GM21381 (cell line): ENCODE data around the gene PIGR.

Experiments
- ATAC-seq: cut with Tn5 transposase; IDR thresholded peaks from one replicate; pipeline ENCODE4 v1.9.1; 2021; ENCODE audit warnings: mild to moderate bottlenecking, moderate library complexity; ENCODE audit not compliant: unreplicated experiment

PIGR gene

DNA sequence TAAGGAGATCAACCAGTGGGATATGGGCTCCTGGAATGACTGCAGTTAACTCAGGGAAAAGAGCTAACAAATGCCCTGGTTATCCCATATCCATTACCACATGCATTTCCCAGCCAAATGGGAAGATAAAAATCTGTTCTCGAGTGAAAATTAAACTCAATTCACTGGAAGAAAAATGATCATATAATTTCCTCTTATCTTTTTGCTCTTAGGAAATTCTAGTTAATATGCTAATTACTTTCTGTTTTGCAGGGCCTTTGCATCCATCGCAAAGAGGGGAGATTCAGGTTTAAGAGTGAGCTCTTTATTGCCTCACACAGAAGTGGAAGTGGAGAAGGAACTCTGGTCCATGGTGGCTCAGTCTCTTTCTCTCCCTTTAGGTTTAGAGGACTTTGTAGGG is 52.9 kb downstream of the PIGR start:
- ATAC-seq = no peak

DNA sequence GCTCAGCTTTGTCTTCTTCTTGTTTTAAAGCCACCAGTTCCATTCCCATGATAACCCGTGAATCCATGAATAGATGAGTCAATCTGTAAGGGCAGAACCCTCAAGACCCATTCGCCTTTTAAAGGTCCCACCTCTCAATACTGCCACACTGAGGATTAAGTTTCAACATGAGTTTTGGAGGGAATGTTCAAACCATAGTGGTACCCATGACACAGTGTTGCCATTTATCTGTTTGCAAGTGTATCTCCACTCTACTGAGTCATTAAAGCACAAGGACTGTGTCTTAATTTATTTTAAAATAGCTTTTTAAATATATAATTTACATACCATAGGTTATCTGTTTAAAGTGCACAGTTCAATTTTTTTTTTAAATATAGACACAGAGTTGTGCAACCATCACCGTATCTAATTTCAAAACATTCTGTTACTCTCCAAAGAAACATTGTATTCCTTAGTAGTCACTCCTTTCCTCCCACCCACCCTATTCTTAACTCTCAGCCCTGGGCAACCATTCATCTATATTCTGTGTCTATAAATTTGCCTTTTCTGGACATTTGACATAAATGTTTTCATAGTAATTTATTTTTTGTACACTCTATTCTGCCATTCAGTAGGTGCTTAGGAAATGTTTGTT is 53.8 kb downstream of the PIGR start:
- ATAC-seq = no peak

DNA sequence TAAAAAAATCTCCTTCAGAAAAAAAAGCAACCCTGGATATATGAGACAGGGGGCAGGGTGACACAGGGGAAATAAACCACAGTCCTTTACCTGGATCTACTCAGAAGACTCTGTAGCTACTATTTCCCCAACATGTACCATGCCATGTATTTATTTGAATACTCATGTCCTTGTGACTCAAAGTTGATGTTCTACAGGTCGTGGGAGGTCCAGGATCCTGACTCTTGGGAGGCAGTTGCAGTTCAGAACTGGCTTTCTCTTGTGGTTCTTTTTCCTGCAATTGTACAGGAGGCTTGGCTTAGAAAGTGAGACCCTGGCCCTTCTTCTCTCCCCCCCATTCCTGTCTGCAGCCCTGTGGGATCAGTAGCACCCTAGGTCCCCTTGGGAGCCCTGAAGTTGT is 54.9 kb downstream of the PIGR start:
- ATAC-seq = no peak

DNA sequence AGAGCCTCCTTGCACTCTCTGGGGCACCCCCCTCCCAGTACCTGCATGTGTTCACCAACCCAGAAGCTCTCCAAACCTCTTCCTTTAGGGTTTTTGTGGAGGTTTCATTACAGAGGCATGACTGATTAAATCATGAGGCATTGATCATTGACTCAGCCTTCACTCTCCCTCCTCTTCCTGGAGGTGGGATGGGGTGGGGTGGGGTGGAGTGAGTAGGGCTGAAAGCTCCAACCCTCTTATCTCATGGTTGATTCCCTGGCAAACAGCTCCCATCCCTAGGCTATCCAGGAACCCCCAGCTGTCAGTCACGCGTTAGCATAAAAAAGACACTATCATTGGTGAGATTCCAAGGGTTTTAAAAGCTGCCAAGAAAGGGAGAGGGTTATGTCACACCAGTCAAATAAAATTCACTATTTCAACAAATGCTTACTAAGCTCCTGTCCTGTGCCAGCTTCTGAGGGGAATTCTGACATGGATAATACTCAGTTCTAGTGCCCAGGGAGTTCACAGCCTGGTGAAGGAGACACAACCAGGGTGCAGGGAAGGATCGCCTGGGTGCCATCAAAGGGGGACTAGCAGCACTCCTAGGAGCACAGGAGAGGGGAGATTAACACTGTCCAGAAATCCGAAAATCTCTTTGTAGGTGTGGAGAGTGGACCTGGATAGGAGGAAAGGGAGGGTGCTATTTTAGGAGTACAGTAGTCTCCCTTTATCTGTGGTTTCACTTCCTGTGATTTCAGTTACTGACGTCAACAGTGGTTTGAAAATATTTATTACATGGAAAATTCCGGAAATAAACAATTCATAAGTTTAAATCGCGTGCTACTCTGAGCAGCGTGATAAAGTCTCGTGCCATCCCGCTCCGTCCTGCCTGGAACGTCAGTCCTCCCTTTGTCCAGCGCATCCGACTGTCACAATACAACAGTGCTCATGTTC is 55.9 kb downstream of the PIGR start:
- no peak for ATAC-seq

DNA sequence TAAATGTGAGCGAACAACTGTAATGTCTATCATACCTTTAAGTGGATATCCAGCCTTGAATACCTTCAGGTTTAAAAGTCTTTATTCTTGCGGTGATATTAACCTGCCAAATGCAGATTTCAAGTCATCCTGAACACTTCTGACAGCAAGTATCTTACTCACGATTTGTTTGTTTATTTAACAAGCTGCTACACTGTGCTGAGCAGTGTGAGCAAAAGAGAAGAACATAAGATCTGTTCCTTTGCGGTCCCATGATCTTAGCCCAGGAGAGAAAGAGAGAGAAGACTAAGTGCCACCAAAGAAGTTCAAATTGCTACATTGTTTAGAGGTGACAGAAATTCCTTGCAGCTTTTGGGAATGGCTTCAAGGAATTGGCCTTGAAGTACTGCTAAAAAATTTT is 58.6 kb downstream of the PIGR start:
- no peak for ATAC-seq

DNA sequence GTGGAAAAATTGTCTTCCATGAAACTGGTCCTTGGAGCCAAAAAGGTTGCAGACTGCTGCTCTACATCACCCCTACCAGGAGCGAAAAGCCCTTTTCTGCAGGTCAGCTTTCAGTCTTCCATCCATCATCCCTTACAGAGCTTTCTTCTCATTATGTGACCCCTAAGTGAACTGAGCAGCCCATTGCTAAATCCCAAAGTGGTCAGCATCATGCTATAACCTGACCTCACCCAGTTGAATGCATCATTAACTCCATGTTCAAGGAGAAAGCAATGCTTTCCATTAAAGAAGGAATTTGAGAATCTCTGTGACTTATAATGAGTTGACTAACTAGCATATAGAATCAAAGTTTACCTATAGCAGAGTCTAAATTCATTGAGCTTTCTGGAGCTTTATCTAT is 59.4 kb downstream of the PIGR start:
- ATAC-seq = no peak

DNA sequence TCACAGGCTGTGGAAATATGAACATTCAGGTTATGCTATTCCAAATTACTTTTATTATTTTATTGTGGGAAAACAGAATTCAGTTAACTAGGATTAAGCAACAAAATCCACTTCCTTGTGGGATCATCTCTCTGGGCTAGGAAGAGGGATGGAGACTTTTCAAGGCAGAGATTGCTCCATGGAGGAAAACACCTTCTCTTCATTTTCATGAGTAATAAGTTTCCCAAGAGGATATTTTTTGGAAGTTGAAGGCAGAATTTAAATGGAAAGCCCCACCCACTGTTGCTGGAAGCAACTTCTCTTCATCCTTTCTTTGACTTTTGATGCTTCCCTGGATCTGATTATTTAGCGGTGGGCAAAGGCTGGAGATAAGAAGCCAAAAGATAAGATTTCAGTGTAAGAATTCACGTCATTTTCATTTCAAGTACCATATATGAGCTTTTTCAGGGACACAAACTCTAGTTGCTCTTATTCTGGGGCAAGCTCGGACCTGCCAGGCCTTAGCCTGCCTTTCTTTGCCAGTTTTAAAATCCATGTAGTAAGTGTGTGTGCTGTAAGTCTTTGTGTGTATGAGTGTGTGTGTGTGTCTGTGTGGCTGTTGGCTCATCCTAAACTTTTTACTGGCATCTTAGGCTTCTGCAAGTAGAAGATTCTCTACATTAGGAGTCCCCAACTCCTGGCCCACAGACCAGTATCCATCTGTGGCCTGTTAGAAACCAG is 60.8 kb downstream of the PIGR start:
- ATAC-seq = no peak

DNA sequence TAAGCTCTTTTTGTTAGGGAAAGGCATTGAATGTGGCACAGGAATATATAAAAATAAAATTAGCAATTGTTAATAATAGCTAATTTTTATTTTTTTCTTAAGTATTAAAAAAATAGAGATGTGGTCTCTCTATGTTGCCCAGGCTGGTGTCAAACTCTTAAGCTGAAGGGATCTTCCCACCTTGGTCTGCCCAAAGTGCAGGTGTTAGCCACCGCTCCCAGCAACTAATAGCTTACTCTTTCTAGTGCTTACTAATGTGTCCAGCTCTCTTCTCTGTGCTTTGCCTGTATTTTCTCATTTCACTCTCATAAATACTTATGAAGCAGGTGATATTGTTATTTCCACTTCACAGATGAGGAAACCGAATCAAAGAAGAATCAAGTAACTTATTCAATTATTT is 62.4 kb downstream of the PIGR start:
- ATAC-seq = no peak

DNA sequence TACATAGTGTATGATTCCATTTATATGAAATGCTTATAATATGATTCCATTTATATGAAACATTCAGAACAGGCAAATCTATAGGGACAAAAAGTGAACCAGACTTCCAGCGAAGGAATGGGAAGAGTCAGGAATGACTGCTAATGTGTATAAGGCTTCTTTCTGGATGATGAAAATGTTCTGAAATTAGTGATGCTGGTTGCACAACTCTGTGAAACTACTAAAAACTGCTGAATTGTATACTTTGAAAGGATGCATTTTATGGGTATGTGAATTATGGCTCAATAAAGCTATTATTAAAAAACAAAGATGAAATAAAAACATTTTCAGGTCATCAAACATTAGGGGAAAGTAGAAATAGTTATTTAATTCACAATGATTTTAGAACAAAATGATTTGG is 63.1 kb downstream of the PIGR start:
- no peak for ATAC-seq

DNA sequence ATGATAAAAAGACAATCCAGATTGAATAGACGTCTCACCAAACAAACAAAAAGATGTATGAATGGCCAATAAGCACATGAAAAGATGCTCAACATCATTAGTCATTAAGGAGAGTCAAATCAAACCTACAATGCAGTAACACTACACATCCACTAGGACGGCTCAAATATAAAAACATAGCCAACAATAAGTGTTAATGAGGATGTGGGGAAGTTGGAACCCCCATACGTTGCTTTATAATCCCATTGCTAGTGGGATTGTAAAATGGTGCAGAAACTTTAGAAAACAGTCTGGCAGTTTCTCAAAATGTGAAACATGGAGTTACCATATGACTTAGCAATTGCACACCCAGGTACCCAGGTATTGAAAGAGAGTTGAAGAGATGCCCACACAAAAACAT is 63.7 kb downstream of the PIGR start:
- ATAC-seq = no peak

DNA sequence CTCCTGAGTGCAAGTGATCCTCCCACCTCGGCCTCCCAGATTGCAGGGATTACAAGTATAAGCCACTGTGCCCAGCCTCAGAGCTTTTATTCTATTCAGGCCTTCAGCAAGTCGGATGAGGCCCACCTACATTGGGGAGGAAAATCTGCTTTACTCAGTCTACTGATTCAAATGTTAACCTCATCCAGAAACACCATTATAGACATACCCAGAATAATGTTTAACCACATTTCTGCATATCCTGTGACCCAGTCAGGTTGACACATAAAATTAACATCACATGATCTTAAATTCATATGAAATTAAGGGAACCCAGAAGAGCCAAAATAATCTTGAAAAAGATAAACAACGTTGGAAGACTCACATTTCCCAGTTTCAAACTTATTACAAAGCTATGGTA is 66.0 kb downstream of the PIGR start:
- ATAC-seq = no peak
